ENCODE data around the gene SSH2. TPM values are rescaled to one million over a fixed set of nuclear protein-coding genes. Genes with fewer than 3 reads are reported as not detected.

The SSH2 gene
- total and polyA plus RNA-seq, 2 donors (not counting 1 experiment from before 2014, with no cell fraction given), result 51.5 to 183 TPM

DNA sequence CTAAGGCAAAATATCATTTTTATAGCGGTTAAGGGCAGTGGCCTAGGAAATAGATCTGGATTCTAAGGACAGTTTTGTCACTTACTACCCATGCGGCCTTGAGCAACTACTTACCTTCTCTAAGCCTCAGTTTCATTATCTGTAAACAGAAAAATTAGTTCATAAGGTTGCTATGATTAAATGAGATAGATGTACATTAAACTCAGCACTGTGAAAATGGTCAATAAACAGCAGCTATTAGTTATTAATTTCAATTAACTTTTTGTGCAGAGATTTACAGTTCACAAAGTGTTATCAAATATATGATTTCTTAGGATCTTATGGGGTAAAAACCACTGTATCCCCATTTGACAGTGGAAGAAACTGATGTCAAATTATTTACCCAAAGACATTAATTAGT lies 171.8 kb downstream of the SSH2 start:
- Histone ChIP-seq H3K9me3 (ENCODE audit: control extremely low read depth in 1 of 3, control insufficient read depth in 2 of 3, insufficient read depth in 1 of 3, low read length in 2 of 3) (no peaks in the 10 kb centered on the region), H3K4me2 (replicated peaks; ENCODE audit: low read depth, low read length, poor library complexity, severe bottlenecking) (peak overlapping the region; percentile 82), H3K36me3 (replicated peaks in 1 of 2; ENCODE audit: control extremely low read depth in 1 of 2, control insufficient read depth in 1 of 2, extremely low read depth in 1 of 2, insufficient read depth in 2 of 2, low read length in 1 of 2) (peaks cover 5 to 26% of the 10 kb centered on the region in 2 experiments), H2AFZ (ENCODE audit: insufficient read depth, low read depth, low read length, poor library complexity, severe bottlenecking) (peak overlapping the region; percentile 52), H3K4me1 (ENCODE audit: control insufficient read depth in 2 of 2, insufficient read depth in 2 of 2, low read length in 2 of 2) (peaks cover 49 to 59% of the 10 kb centered on the region in 2 donors), H3K4me3 (ENCODE audit: control extremely low read depth in 1 of 5, extremely low read depth in 1 of 5, insufficient read depth in 1 of 5, low read depth in 2 of 5, low read length in 4 of 5) (peak overlapping the region in 2 of 5 experiments; percentile 37 to 41), H3K9ac (ENCODE audit: low read length) (peak overlapping the region; percentile 8), H3K79me2 (ENCODE audit: control insufficient read depth, insufficient read depth, low read length) (peaks cover 85% of the 10 kb centered on the region), H4K20me1 (ENCODE audit: control insufficient read depth, insufficient read depth, low read length, poor library complexity, severe bottlenecking) (peaks cover 28% of the 10 kb centered on the region), H3K27me3 (replicated peaks in 1 of 4; ENCODE audit: control extremely low read depth in 1 of 4, control insufficient read depth in 3 of 4, insufficient read depth in 4 of 4, low read length in 3 of 4) (no peaks in the 10 kb centered on the region), H3K27ac (ENCODE audit: low read length in 2 of 2) (peak overlapping the region in 1 of 2 donors; percentile 66)
- DNase-seq (no peak), ATAC-seq (ENCODE audit: low read depth) (no peak)
- no CpG with 5 or more reads among the region's 2 CpGs for WGBS (ENCODE audit: insufficient coverage)
- no peaks in the 10 kb centered on the region for H3K27me3 Mint-ChIP-seq
- no peak for TF ChIP-seq EZH2 (IDR thresholded peaks at IDR 0.05; ENCODE audit: borderline replicate concordance, insufficient read depth, low read depth, low read length, poor library complexity, severe bottlenecking)
- TF ChIP-seq, protein P1, sequence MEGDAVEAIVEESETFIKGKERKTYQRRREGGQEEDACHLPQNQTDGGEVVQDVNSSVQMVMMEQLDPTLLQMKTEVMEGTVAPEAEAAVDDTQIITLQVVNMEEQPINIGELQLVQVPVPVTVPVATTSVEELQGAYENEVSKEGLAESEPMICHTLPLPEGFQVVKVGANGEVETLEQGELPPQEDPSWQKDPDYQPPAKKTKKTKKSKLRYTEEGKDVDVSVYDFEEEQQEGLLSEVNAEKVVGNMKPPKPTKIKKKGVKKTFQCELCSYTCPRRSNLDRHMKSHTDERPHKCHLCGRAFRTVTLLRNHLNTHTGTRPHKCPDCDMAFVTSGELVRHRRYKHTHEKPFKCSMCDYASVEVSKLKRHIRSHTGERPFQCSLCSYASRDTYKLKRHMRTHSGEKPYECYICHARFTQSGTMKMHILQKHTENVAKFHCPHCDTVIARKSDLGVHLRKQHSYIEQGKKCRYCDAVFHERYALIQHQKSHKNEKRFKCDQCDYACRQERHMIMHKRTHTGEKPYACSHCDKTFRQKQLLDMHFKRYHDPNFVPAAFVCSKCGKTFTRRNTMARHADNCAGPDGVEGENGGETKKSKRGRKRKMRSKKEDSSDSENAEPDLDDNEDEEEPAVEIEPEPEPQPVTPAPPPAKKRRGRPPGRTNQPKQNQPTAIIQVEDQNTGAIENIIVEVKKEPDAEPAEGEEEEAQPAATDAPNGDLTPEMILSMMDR (IDR thresholded peaks at IDR 0.05), result no peak
- no peaks in the 10 kb centered on the region for H3K9me3 Mint-ChIP-seq (ENCODE audit: insufficient read depth)
- H3K4me1 Mint-ChIP-seq, result peaks cover 53% of the 10 kb centered on the region
- POLR2A ChIA-PET, result interaction anchor here (0.5 to 0.6 kb wide), 2 partner anchors 77 to 143 kb away, joined by 3 read pairs; no protein-coding TSS in a partner anchor
- no peak overlapping the region for H3K27ac Mint-ChIP-seq
- CTCF ChIA-PET, result interaction anchor here (1.0 to 13.6 kb wide), 6 partner anchors 21 to 141 kb away, joined by 3 to 103 read pairs (median 6); no protein-coding TSS in a partner anchor
- H3K4me3 Mint-ChIP-seq, result peak overlapping the region; percentile 73
- intact Hi-C loops (cut with micrococcal nuclease), result no loop called here

DNA sequence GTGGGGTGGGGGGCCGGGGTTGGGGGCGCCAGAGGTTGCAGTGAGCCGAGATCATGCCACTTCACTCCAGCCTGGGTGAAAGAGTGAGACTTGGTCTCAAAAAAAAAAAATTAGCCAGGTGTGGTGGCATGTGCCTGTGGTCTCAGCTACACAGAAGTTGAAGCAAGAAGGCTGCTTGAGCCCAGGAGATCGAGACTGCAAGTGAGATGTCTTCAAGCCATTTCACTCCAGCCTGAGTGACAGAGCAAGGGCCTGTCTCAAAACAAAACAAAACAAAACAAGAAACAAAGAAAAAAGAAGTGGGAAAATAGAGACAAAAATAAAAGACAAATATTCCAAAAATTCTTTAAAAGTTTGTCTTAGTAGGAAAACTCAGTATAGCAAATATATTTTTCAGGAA lies 172.2 kb downstream of the SSH2 start:
- H3K4me3 ChIP-seq (ENCODE audit: control extremely low read depth in 1 of 5, extremely low read depth in 1 of 5, insufficient read depth in 1 of 5, low read depth in 2 of 5, low read length in 4 of 5), result peak overlapping the region in 1 of 5 experiments; percentile 37
- POLR2A ChIA-PET, result interaction anchor here (0.6 kb wide), 1 partner anchor 142 kb away, joined by 3 read pairs; no protein-coding TSS in a partner anchor
- no peaks in the 10 kb centered on the region for H3K27me3 ChIP-seq (replicated peaks in 1 of 4; ENCODE audit: control extremely low read depth in 1 of 4, control insufficient read depth in 3 of 4, insufficient read depth in 4 of 4, low read length in 3 of 4)
- Mint-ChIP-seq H3K4me3 (peak overlapping the region; percentile 73), H3K9me3 (ENCODE audit: insufficient read depth) (no peaks in the 10 kb centered on the region), H3K27ac (peak overlapping the region; percentile 79), H3K27me3 (no peaks in the 10 kb centered on the region), H3K4me1 (peaks cover 54% of the 10 kb centered on the region)
- H4K20me1 ChIP-seq (ENCODE audit: control insufficient read depth, insufficient read depth, low read length, poor library complexity, severe bottlenecking), result peaks cover 28% of the 10 kb centered on the region
- intact Hi-C loops (cut with micrococcal nuclease), result no loop called here
- 38% methylated on average over 2 of the region's 4 CpGs for WGBS (ENCODE audit: insufficient coverage)
- peaks cover 5 to 31% of the 10 kb centered on the region in 2 experiments for H3K36me3 ChIP-seq (replicated peaks in 1 of 2; ENCODE audit: control extremely low read depth in 1 of 2, control insufficient read depth in 1 of 2, extremely low read depth in 1 of 2, insufficient read depth in 2 of 2, low read length in 1 of 2)
- H3K9ac ChIP-seq (ENCODE audit: low read length), result peak overlapping the region; percentile 8
- peak overlapping the region; percentile 52 for H2AFZ ChIP-seq (ENCODE audit: insufficient read depth, low read depth, low read length, poor library complexity, severe bottlenecking)
- DNase-seq, result peak; percentile 56
- peaks cover 89% of the 10 kb centered on the region for H3K79me2 ChIP-seq (ENCODE audit: control insufficient read depth, insufficient read depth, low read length)
- peak overlapping the region in 1 of 2 donors; percentile 66 for H3K27ac ChIP-seq (ENCODE audit: low read length in 2 of 2)
- peaks cover 49 to 60% of the 10 kb centered on the region in 2 donors for H3K4me1 ChIP-seq (ENCODE audit: control insufficient read depth in 2 of 2, insufficient read depth in 2 of 2, low read length in 2 of 2)
- TF ChIP-seq EZH2 (IDR thresholded peaks at IDR 0.05; ENCODE audit: borderline replicate concordance, insufficient read depth, low read depth, low read length, poor library complexity, severe bottlenecking), result no peak
- TF ChIP-seq, protein P1 (IDR thresholded peaks at IDR 0.05), result no peak
- H3K4me2 ChIP-seq (replicated peaks; ENCODE audit: low read depth, low read length, poor library complexity, severe bottlenecking), result peak overlapping the region; percentile 82
- no peak for ATAC-seq (ENCODE audit: low read depth)
- CTCF ChIA-PET, result interaction anchor here (1.0 to 13.6 kb wide), 6 partner anchors 21 to 140 kb away, joined by 3 to 103 read pairs (median 6); no protein-coding TSS in a partner anchor
- no peaks in the 10 kb centered on the region for H3K9me3 ChIP-seq (ENCODE audit: control extremely low read depth in 1 of 3, control insufficient read depth in 2 of 3, insufficient read depth in 1 of 3, low read length in 2 of 3)

All from B cell (primary cell).